ENCODE results near the gene CSNK1G1.
"Not testable (repeated sequence)": the region's sequence is repeated elsewhere in the genome, so short reads cannot be mapped to it uniquely, and the experiment has no call there.

The CSNK1G1 gene

DNA sequence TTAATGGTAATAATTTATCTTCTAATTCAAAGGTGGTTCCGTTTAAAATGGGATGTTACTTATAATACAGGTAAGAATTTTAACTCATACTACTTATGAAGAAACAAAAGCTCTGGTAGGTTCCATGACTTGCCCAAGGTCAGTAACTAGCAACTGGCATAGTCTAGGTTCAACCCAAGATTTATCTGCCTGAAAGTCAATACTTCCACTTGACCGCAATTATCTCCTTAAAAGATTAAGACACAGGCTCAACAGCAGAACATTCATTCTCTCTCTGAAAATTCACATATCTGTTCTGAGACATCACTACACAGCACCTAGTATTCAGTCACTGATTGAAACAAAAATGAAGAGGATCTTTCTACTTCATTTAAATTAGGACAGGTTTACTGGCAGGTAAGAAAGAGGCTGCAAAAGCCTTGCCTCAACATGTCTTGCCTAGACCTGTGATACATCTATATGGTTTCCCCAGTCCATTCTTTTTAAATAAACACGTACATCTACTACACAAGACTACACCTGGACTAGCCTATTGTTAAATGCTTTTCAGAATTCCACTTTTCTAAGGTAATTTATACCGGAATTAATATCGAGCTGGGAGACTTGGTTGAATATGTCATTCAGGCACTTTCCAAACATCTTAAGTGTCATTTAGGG, 1.2 kb downstream of the CSNK1G1 start:
- peaks cover 30% of the 10 kb centered on the region for H3K79me2 ChIP-seq (ENCODE audit: low read length)

DNA sequence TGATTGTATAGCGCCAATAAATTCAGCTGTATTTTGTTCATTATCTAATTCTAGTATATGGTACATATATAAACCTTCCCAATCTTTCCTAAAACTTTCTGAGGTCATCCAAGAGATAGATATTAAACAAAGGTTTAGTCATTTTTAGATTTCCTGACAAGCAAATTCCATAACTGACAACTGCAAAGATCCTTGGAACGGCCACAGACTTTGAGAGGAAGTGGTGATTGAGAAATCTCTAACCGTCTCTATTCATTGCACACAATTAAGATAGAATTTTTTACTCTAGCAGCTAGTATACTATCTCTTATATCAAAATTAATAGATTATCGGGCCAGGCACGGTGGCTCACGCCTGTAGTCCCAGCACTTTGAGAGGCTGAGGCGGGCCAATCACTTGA, 4.7 kb downstream of the CSNK1G1 start:
- Histone ChIP-seq H3K27ac (ENCODE audit: low read length) (no peak overlapping the region), H3K9me3 (ENCODE audit: insufficient read depth, low read length) (no peaks in the 10 kb centered on the region), H3K4me2 (ENCODE audit: low read length) (no peak overlapping the region), H3K9ac (ENCODE audit: low read length) (no peak overlapping the region), H3K4me1 (ENCODE audit: low read length) (peaks cover 7% of the 10 kb centered on the region), H3K27me3 (ENCODE audit: low read depth, low read length) (no peaks in the 10 kb centered on the region), H4K20me1 (ENCODE audit: insufficient read depth, low read length) (peaks cover 10% of the 10 kb centered on the region; the same call in 1 of the 2 replicates), H2AFZ (ENCODE audit: low read depth, low read length) (no peak overlapping the region), H3K36me3 (replicated peaks; ENCODE audit: low read depth, low read length) (peaks cover 4% of the 10 kb centered on the region), H3K79me2 (ENCODE audit: low read length) (peaks cover 45% of the 10 kb centered on the region), H3K4me3 (ENCODE audit: low read length) (no peak overlapping the region)
- TF ChIP-seq EZH2phosphoT487 (IDR thresholded peaks at IDR 0.05; ENCODE audit: low read depth) (no peak), CTCF (IDR thresholded peaks at IDR 0.05; ENCODE audit: low read depth, low read length) (no peak)

More for the DNA sequence above, 1.2 kb downstream of the CSNK1G1 start:
- Histone ChIP-seq H3K9ac (ENCODE audit: low read length) (peak overlapping the region; percentile 88), H3K36me3 (replicated peaks; ENCODE audit: low read depth, low read length) (no peaks in the 10 kb centered on the region), H3K9me3 (ENCODE audit: insufficient read depth, low read length) (no peaks in the 10 kb centered on the region), H3K4me2 (ENCODE audit: low read length) (peak overlapping the region; percentile 92), H3K4me3 (ENCODE audit: low read length) (peak overlapping the region; percentile 88), H3K27ac (ENCODE audit: low read length) (no peak overlapping the region), H2AFZ (ENCODE audit: low read depth, low read length) (peak overlapping the region; percentile 24; the same call in 1 of the 2 replicates), H3K4me1 (ENCODE audit: low read length) (peaks cover 13% of the 10 kb centered on the region), H4K20me1 (ENCODE audit: insufficient read depth, low read length) (no peaks in the 10 kb centered on the region), H3K27me3 (ENCODE audit: low read depth, low read length) (no peaks in the 10 kb centered on the region)
- no peak for TF ChIP-seq CTCF (IDR thresholded peaks at IDR 0.05; ENCODE audit: low read depth, low read length)
- TF ChIP-seq EZH2phosphoT487 (IDR thresholded peaks at IDR 0.05; ENCODE audit: low read depth), result no peak

DNA sequence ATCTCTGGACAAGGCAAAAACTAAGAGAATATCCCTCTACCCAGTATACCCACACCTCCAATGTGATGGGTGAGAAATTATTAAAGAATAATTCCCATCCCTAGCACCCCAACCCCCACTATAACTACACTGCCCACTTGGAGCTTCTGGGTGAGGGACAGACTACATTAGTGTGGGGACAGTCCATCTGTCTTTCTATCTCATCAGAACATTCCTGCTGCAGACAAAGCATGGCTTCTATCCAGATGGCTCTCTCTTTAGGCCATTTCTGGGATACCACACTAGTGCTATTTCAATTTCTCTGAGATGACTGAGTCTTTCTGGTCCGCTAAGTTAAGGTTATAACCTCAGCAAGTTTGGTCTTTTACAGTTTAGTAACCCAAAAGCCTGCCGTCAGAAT, 6.6 kb downstream of the CSNK1G1 start:
- no peak overlapping the region for H3K4me3 ChIP-seq (ENCODE audit: low read length)
- no peak overlapping the region for H2AFZ ChIP-seq (ENCODE audit: low read depth, low read length)
- H3K27ac ChIP-seq (ENCODE audit: low read length), result no peak overlapping the region
- H3K9me3 ChIP-seq (ENCODE audit: insufficient read depth, low read length), result no peaks in the 10 kb centered on the region
- TF ChIP-seq EZH2phosphoT487 (IDR thresholded peaks at IDR 0.05; ENCODE audit: low read depth) (no peak), CTCF (IDR thresholded peaks at IDR 0.05; ENCODE audit: low read depth, low read length) (no peak)
- peaks cover 10% of the 10 kb centered on the region; the same call in 1 of the 2 replicates for H4K20me1 ChIP-seq (ENCODE audit: insufficient read depth, low read length)
- H3K36me3 ChIP-seq (replicated peaks; ENCODE audit: low read depth, low read length), result peaks cover 4% of the 10 kb centered on the region
- H3K4me2 ChIP-seq (ENCODE audit: low read length), result no peak overlapping the region
- H3K79me2 ChIP-seq (ENCODE audit: low read length), result peaks cover 33% of the 10 kb centered on the region
- H3K27me3 ChIP-seq (ENCODE audit: low read depth, low read length), result no peaks in the 10 kb centered on the region
- no peaks in the 10 kb centered on the region for H3K4me1 ChIP-seq (ENCODE audit: low read length)
- no peak overlapping the region for H3K9ac ChIP-seq (ENCODE audit: low read length)

DNA sequence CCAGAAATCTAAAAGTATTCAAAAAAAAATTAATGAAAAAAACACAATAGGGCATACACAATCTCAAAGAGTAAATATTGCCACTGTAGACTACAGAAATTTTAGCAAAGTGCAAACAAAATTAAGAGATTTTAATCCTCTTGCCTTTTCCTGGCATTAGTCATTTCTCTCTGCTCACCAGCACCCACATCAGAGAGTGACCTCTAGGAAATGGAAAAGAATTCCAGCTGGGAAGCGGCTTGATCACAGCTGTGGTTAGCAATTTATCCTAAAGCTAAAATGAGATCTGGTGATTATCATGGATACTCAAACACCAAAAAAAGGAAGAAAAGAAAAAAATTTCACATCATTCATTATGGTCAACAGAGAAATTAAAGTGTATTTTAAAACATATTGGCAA, 7.5 kb downstream of the CSNK1G1 start:
- no peak overlapping the region for H3K9ac ChIP-seq (ENCODE audit: low read length)
- peaks cover 4% of the 10 kb centered on the region for H3K36me3 ChIP-seq (replicated peaks; ENCODE audit: low read depth, low read length)
- H3K9me3 ChIP-seq (ENCODE audit: insufficient read depth, low read length), result no peaks in the 10 kb centered on the region
- H3K79me2 ChIP-seq (ENCODE audit: low read length), result peaks cover 24% of the 10 kb centered on the region
- H3K27me3 ChIP-seq (ENCODE audit: low read depth, low read length), result no peaks in the 10 kb centered on the region
- H3K4me2 ChIP-seq (ENCODE audit: low read length), result no peak overlapping the region
- no peak for TF ChIP-seq EZH2phosphoT487 (IDR thresholded peaks at IDR 0.05; ENCODE audit: low read depth)
- no peak for TF ChIP-seq CTCF (IDR thresholded peaks at IDR 0.05; ENCODE audit: low read depth, low read length)
- H3K4me1 ChIP-seq (ENCODE audit: low read length), result no peaks in the 10 kb centered on the region
- no peak overlapping the region for H2AFZ ChIP-seq (ENCODE audit: low read depth, low read length)
- no peak overlapping the region for H3K4me3 ChIP-seq (ENCODE audit: low read length)
- H3K27ac ChIP-seq (ENCODE audit: low read length), result no peak overlapping the region
- H4K20me1 ChIP-seq (ENCODE audit: insufficient read depth, low read length), result peaks cover 11% of the 10 kb centered on the region; the same call in 1 of the 2 replicates

DNA sequence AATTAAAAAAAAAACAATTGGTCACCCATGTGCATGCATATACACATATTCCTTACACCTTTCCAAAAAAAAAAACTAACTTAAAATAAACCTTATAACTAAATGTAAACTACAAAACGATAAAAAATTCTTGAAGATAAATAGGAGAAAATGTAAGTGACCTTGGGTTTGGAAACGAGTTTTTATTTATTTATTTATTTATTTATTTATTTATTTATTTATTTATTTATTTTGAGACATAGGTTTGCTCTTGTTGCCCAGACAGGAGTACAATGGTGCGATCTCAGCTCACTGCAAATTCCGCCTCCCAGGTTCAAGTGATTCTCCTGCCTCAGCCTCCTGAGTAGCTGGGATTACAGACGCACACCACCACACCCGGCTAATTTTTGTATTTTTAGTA, 9.7 kb downstream of the CSNK1G1 start:
- peaks cover 17% of the 10 kb centered on the region for H4K20me1 ChIP-seq (ENCODE audit: insufficient read depth, low read length)
- not testable (repeated sequence) for H3K4me2 ChIP-seq (ENCODE audit: low read length); H3K36me3 ChIP-seq (replicated peaks; ENCODE audit: low read depth, low read length); H2AFZ ChIP-seq (ENCODE audit: low read depth, low read length); H3K4me1 ChIP-seq (ENCODE audit: low read length); H3K4me3 ChIP-seq (ENCODE audit: low read length); H3K9me3 ChIP-seq (ENCODE audit: insufficient read depth, low read length); H3K27me3 ChIP-seq (ENCODE audit: low read depth, low read length); H3K27ac ChIP-seq (ENCODE audit: low read length); H3K9ac ChIP-seq (ENCODE audit: low read length)
- H3K79me2 ChIP-seq (ENCODE audit: low read length), result peaks cover 24% of the 10 kb centered on the region

Data from OCI-LY3 (cell line).